Mucosa of descending colon (tissue), 3 donors: ENCODE measurements around the gene KRT76. TPM values are rescaled to one million over a fixed set of nuclear protein-coding genes. Genes with fewer than 3 reads are reported as not detected.

ENCODE experiments used
- ATAC-seq: fragments of 200-7000 bp; cut with Tn5 transposase; one replicate; pipeline ENCODE4 v1.9.1; 2020; ENCODE audit warnings: mild to moderate bottlenecking, moderate library complexity
- DNase-seq, 3 donors: peaks; one replicate each; pipeline ENCODE4 v3.0.0-alpha.2; 2020
- H3K36me3 ChIP-seq: fragments of 200-600 bp; one replicate; pipeline ENCODE4 v1.8.0; 2021; ENCODE audit warnings: low read depth, mild to moderate bottlenecking
- H3K4me1 ChIP-seq: fragments of 200-600 bp; one replicate; pipeline ENCODE4 v1.8.0; 2021; ENCODE audit warnings: low read depth, mild to moderate bottlenecking
- H3K4me3 ChIP-seq: fragments of 200-600 bp; one replicate; pipeline ENCODE4 v1.8.0; 2021; ENCODE audit warnings: mild to moderate bottlenecking
- H3K9me3 ChIP-seq: fragments of 200-600 bp; one replicate; pipeline ENCODE4 v1.8.0; 2021; ENCODE audit warnings: mild to moderate bottlenecking
- CTCF ChIP-seq: fragments of 200-600 bp; IDR thresholded peaks from one replicate; pipeline ENCODE4 v1.8.0; 2022; ENCODE audit warnings: antibody characterized with exemption, mild to moderate bottlenecking
- intact Hi-C, 2 donors: fragments of 100-400 bp; cut with DNase I in 1 of 2; cut with micrococcal nuclease in 1 of 2; formaldehyde crosslinking; loops; one replicate each; pipeline versions ENCODE4 v1.11.0 to v1.11.1; 2022; cut with DNase I, micrococcal nuclease
- total RNA-seq, 3 donors: library from RNA; stranded (reverse); fragmentation: NEBNext Ultra II Directional in 2 of 3; extraction: Animal tissue kit (Norgen Biotek cat#: 25700) in 2 of 3; gene quantifications; one replicate each; pipeline versions ENCODE4 v1.2.1 to v1.2.4, GENCODE V29; 2021 to 2023
- donor health status: DM: no; HTN: no; CAD: no; lungs with moderate emphysema.
- donor health status: DM: no; HTN: no; CAD: no.
- donor health status: DM: no; HTN: yes; CAD: no.

KRT76 gene
- total RNA-seq, 3 donors from 2014 or later, result not detected

DNA sequence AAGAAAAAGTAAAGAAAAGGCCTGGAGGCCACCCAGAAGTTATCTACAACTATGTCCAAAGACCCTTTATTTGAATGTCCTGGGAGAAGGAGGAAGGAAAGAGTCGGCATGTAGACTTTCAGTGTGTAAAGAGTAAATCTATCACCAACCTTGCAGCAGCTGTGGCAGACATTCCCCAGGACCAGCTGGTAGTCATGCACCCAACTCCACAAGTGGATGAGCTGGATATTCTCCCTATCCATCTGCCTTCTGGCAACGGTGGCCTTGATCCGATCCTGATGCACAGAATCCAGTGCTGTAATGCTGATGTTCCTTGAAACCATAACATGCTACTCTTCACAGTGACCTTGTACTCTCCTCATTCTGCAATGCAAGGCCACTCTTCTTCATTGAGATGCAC is 27.3 kb downstream of the KRT76 start:
- intact Hi-C loops, result no loop called here
- DNase-seq (no peak), ATAC-seq (no peak)
- TF ChIP-seq CTCF, result no peak
- no peaks in the 10 kb centered on the region for H3K36me3 ChIP-seq
- H3K9me3 ChIP-seq, result no peaks in the 10 kb centered on the region
- H3K4me3 ChIP-seq, result no peak overlapping the region
- no peaks in the 10 kb centered on the region for H3K4me1 ChIP-seq

DNA sequence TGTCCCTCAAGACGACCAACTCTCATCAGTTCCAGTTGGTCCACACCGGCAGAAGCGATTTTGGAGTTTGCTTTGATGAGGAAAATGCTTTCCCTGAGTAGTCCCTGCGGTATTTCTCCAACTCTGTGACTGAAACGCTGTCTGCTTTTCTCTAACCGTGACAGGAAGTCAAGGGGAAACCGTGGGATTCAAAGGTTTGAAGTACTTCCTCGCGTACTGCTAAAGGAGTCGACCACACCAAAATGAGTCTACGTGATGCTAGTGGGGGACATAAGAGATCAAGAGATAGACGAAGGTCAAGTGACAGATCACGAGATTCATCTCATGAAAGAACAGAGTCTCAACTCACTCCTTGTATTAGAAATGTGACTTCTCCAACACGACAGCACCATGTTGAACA is 28.6 kb downstream of the KRT76 start:
- Histone ChIP-seq H3K9me3 (no peaks in the 10 kb centered on the region), H3K4me1 (no peaks in the 10 kb centered on the region), H3K36me3 (no peaks in the 10 kb centered on the region), H3K4me3 (no peak overlapping the region)
- ATAC-seq (no peak), DNase-seq (no peak)
- intact Hi-C loops, result no loop called here
- no peak for TF ChIP-seq CTCF

- intact Hi-C loops, result no loop called here
- no peak for ATAC-seq
- Histone ChIP-seq H3K4me1 (no peaks in the 10 kb centered on the region), H3K4me3 (no peak overlapping the region), H3K36me3 (no peaks in the 10 kb centered on the region), H3K9me3 (no peaks in the 10 kb centered on the region)
- no peak for TF ChIP-seq CTCF
- DNase-seq, result no peak
Observed at GRCh38 chr12:52745554-52745953, 31.6 kb downstream of the KRT76 start.

DNA sequence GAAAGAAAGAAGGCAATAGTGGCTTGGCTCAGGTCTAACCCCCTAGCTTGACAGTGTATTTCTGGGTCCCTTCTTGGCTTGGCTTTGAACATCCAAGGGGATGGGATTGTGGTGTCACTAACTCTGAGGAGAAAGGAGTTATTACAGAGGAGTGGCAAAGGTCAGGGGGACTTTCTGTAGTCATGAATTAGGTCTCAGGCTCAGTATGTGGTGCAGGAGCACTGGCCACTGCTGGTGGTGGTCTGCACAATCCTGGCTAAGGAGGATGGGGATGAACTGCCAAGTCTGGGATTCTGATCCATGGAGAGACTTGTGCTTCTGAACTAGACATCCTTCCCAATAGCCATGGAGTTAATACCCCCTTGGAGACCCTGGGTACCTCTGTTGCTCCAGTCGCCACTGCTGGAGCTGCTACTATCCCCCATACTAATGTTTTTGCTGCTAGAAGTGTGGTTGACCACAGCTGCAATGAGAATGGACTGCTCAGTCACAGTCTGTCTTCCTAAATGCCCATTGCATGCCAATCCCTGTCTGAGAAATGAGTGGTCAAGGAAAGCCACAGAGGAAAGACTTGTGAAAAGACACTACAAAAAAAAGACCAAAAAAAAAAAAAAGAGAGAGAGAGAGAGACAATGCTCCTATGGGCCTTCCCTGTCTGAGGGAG is 32.5 kb downstream of the KRT76 start:
- intact Hi-C loops, result no loop called here
- Histone ChIP-seq H3K4me1 (no peaks in the 10 kb centered on the region), H3K9me3 (no peaks in the 10 kb centered on the region), H3K4me3 (no peak overlapping the region), H3K36me3 (no peaks in the 10 kb centered on the region)
- TF ChIP-seq CTCF, result no peak
- DNase-seq, result no peak
- no peak for ATAC-seq

DNA sequence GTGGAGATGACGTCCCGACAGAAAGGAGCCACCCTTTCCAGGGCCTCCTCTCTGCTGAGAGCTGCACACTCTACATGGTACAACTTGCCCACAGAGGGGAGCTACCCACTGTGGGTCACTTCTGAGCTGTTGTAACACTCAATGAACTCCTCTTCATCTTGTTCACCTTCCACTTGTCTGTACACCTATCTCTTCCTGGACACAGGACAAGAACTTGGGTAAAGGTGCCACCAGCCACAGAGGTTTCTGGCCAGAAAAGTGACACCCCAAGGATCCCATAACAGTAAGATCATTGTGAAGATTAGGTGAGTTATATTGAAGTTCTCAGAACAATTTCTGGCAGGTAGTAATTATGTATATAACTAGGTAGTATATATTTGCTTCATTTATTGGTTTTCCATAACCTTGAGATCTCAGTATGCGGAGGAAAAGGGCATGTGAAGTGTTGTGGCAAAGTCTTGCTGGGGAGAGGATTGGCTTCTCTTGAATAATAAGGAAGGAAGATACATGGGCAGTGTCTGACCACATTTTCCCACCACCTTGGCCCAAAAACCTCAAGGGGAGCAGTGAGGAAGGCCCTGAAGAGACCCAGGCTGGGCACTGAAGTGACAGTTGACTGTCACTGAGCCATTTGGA is 34.2 kb downstream of the KRT76 start:
- Histone ChIP-seq H3K4me1 (no peaks in the 10 kb centered on the region), H3K4me3 (no peak overlapping the region), H3K9me3 (no peaks in the 10 kb centered on the region), H3K36me3 (no peaks in the 10 kb centered on the region)
- intact Hi-C loops, result no loop called here
- ATAC-seq (no peak), DNase-seq (no peak)
- TF ChIP-seq CTCF, result no peak
